ENCODE measurements around the gene MAPK8IP1. TPM values are rescaled to one million over a fixed set of nuclear protein-coding genes. Genes with fewer than 3 reads are reported as not detected.

Gene MAPK8IP1
- total and polyA plus RNA-seq, 2 experiments from 2014 or later, result 5.9 to 39.4 TPM

DNA sequence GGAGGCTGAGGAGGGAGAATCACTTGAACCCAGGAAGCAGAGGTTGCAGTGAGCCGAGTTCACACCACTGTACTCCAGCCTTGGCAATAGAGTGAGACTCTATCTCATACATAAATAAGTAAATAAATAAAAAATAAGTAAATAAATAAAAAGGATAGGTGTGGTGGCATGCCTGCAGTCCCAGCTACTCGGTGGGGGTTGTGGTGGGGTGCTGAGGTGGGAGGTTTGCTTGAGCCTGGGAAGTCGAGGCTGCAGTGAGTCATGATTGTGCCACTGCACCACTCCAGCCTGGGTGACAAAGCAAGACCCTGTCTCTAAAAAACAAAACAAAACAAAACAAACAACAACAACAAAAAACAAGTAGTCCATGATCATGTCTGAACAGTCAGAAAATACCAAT, 40.1 kb downstream of the MAPK8IP1 start (continued):
- TF ChIP-seq, protein P1, sequence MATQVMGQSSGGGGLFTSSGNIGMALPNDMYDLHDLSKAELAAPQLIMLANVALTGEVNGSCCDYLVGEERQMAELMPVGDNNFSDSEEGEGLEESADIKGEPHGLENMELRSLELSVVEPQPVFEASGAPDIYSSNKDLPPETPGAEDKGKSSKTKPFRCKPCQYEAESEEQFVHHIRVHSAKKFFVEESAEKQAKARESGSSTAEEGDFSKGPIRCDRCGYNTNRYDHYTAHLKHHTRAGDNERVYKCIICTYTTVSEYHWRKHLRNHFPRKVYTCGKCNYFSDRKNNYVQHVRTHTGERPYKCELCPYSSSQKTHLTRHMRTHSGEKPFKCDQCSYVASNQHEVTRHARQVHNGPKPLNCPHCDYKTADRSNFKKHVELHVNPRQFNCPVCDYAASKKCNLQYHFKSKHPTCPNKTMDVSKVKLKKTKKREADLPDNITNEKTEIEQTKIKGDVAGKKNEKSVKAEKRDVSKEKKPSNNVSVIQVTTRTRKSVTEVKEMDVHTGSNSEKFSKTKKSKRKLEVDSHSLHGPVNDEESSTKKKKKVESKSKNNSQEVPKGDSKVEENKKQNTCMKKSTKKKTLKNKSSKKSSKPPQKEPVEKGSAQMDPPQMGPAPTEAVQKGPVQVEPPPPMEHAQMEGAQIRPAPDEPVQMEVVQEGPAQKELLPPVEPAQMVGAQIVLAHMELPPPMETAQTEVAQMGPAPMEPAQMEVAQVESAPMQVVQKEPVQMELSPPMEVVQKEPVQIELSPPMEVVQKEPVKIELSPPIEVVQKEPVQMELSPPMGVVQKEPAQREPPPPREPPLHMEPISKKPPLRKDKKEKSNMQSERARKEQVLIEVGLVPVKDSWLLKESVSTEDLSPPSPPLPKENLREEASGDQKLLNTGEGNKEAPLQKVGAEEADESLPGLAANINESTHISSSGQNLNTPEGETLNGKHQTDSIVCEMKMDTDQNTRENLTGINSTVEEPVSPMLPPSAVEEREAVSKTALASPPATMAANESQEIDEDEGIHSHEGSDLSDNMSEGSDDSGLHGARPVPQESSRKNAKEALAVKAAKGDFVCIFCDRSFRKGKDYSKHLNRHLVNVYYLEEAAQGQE (IDR thresholded peaks at IDR 0.05; ENCODE audit: unreplicated experiment), result no peak
- TF ChIP-seq POLR2AphosphoS5 (IDR thresholded peaks at IDR 0.05; ENCODE audit: low read depth) (no peak), STAT1 (IDR thresholded peaks at IDR 0.05; ENCODE audit: unreplicated experiment) (no peak), NANOG (IDR thresholded peaks at IDR 0.05; ENCODE audit: borderline replicate concordance) (no peak), CREB1 (CRISPR knock-in tag; IDR thresholded peaks at IDR 0.05; ENCODE audit: low read depth) (no peak), ZNF331 (CRISPR knock-in tag; IDR thresholded peaks at IDR 0.05; ENCODE audit: low read depth) (no peak), ZNF114 (CRISPR knock-in tag; IDR thresholded peaks at IDR 0.05) (no peak)
- TF ChIP-seq, protein P2, sequence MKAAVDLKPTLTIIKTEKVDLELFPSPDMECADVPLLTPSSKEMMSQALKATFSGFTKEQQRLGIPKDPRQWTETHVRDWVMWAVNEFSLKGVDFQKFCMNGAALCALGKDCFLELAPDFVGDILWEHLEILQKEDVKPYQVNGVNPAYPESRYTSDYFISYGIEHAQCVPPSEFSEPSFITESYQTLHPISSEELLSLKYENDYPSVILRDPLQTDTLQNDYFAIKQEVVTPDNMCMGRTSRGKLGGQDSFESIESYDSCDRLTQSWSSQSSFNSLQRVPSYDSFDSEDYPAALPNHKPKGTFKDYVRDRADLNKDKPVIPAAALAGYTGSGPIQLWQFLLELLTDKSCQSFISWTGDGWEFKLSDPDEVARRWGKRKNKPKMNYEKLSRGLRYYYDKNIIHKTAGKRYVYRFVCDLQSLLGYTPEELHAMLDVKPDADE (IDR thresholded peaks at IDR 0.05), result no peak

DNA sequence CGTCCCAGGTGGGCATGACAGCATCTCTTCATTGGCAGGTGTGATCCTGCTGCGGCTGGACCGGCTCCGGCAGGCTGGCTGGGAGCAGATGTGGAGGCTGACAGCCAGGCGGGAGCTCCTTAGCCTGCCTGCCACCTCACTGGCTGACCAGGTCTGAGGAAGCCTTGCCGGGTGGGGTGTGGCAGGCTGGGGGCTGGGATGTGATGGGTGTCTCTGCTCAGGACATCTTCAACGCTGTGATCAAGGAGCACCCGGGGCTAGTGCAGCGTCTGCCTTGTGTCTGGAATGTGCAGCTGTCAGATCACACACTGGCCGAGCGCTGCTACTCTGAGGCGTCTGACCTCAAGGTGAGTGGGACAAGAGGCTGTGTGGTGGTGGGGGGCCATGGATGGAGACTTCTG, 40.5 kb downstream of the MAPK8IP1 start:
- peaks cover 15% of the 10 kb centered on the region for H3K4me1 ChIP-seq (ENCODE audit: insufficient read depth)
- no peaks in the 10 kb centered on the region for H3K36me3 ChIP-seq (ENCODE audit: insufficient read depth)
- no peak overlapping the region for H2AFZ ChIP-seq
- H3K9me2 ChIP-seq (ENCODE audit: insufficient read depth), result no peaks in the 10 kb centered on the region
- TF ChIP-seq ZNF114 (CRISPR knock-in tag; IDR thresholded peaks at IDR 0.05) (no peak), JUNB (IDR thresholded peaks at IDR 0.05; ENCODE audit: unreplicated experiment) (no peak)
- TF ChIP-seq, protein P2 (IDR thresholded peaks at IDR 0.05), result no peak
- peaks cover 19% of the 10 kb centered on the region for H3K27me3 Mint-ChIP-seq (ENCODE audit: insufficient read depth, low read depth, poor library complexity)
- peaks cover 20% of the 10 kb centered on the region for H3K4me1 Mint-ChIP-seq
- peaks cover 19% of the 10 kb centered on the region for H3K79me2 ChIP-seq (replicated peaks; ENCODE audit: insufficient read depth)
- ATAC-seq (no peak), DNase-seq (ENCODE audit: low spot score) (no peak)
- H3F3A ChIP-seq (replicated peaks; ENCODE audit: low read depth), result peaks cover 12% of the 10 kb centered on the region
- H4K20me1 ChIP-seq (replicated peaks; ENCODE audit: insufficient read depth), result peaks cover 6% of the 10 kb centered on the region; the same call in 1 of the 2 replicates
- peaks cover 2% of the 10 kb centered on the region; the same call in 1 of the 2 replicates for H3K27me3 ChIP-seq (ENCODE audit: insufficient read depth)
- no peak overlapping the region for H3K4me2 ChIP-seq
- no peaks in the 10 kb centered on the region; the same call in 2 of the 3 replicates for H3K9me3 Mint-ChIP-seq
- no peak overlapping the region for H3K4me3 Mint-ChIP-seq
- no peak overlapping the region for H3K4me3 ChIP-seq
- no peak overlapping the region for H3K27ac ChIP-seq (ENCODE audit: low read depth)
- peaks cover 45% of the 10 kb centered on the region for H3K36me3 Mint-ChIP-seq (ENCODE audit: low read depth)
- no peak overlapping the region for H3K27ac Mint-ChIP-seq
